ENCODE measurements around the gene RPGRIP1L.

Gene RPGRIP1L

DNA sequence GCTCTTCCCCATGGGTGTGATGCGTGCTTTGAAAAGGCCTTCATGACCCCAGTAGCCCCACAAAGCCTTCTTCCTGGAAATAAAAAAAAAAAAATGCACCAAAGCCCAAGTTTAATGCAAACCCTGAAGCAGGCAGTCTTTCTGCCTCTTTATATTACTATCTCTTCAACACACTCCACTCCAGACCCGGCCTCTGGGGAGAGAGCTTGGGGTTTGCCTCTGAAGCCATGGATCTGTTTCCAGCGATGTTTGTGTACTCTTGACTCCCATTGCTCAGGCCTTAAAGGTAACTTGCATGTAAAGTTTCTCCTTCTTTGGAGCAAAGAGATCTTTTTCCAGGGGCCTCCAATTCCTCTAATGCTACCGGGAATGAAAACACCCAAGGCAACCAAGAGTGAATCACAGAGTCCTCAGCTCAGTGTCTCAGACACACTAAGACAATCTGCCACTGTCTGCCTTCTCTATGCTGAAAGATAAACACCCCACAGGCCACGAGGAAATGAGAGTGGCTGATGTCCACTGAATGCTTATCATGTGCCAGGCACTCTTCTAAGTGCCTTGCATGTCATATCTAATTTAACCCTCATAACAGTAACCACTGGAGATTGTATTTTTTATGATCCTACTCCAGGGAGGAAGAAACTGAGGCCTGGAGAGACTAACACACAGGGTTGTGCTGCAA, 144.2 kb downstream of the RPGRIP1L start:
- H3K4me3 ChIP-seq (ENCODE audit: low read depth, low read length) = no peak overlapping the region

DNA sequence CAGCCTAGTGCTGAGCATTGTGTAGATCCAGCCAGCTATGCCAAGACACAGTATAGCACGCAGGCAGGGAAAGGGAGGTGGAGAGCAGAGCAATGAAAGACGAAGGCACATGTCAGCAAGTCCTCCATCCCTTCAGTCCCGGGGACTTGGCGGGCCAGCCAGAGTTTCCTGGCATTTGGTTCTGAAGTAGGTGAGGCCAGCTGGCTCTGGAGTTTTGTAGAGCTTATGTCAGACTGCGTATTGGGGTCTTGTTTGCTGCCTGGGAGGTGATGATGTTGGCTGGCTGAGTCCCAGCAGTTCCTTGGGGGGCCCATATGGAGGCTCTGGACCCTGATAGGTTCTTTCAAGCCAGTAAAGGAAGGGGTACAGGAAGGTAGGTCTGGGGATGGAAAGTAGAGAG, 144.9 kb downstream of the RPGRIP1L start:
- no peak overlapping the region for H3K4me3 ChIP-seq (ENCODE audit: low read depth, low read length)

DNA sequence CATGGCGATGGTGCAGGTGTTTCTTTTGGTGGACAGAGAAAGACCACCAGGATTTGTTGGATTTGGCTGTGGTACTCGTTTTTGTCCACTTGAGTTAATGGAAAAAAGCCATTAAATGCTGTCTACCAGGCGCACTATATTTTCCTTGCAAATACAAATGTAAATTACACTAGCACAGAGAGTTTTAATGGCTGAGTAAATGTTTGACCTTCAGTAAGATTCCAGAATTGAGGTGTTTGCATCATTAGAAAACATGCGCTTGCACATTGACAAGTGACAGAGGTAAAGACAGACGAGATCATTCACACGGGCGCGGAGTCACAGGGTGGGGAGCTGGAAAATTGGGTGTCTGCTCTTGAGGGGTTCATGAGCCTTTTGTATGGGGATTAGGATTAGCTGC, 147.1 kb downstream of the RPGRIP1L start:
- no peak overlapping the region for H3K4me3 ChIP-seq (ENCODE audit: low read depth, low read length)

DNA sequence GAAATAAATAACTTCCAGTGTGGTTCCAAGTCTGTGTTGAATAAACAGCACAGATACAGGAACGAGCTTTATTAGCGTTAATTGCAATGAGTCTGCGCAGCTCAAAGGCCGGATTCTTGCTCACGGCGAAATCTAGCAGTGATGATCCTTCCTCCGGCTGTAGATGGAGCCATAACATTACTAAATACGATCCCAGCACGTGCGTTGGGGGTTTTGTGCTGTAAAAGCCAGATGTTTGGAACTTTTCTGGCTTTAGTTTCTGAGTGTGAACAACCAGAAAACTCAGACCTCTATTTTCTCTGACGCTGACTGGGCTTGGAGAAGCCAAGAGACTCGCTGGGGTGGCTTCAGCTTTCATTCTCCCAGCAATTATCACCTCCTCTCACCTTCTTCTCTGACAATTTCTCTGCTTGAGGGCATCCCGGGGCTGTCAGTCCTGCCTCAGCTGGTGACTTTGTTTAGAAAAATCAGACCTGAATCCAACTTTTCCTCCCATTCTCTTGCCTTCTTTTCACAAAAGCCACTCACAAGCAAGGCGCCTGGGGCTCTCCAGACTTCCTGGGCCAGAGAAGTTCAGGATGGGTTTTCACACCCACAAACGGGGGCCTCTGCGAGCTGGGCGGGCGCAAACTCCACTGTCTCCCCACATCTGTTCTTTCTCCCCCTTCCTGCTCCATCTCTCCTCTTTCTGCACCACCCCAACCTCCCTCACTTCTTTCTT, 153.5 kb downstream of the RPGRIP1L start:
- no peak overlapping the region for H3K4me3 ChIP-seq (ENCODE audit: low read depth, low read length)
